ENCODE data around the gene TTF2. TPM values are rescaled to one million over a fixed set of nuclear protein-coding genes. Genes with fewer than 3 reads are reported as not detected.
A peak's percentile ranks its signal among the peaks of the same experiment; 100 is the strongest.

Gene TTF2
- total and polyA plus RNA-seq, 9 of the 15 experiments (the other 6 are each of a cell fraction or from before 2014, with no cell fraction given), result 9.4 to 71.1 (median 42.1) TPM

- no peak for TF ChIP-seq NCOR1 (IDR thresholded peaks at IDR 0.05)
Measured at GRCh38 chr1:117114877-117115276, 54.8 kb downstream of the TTF2 start (continued).

DNA sequence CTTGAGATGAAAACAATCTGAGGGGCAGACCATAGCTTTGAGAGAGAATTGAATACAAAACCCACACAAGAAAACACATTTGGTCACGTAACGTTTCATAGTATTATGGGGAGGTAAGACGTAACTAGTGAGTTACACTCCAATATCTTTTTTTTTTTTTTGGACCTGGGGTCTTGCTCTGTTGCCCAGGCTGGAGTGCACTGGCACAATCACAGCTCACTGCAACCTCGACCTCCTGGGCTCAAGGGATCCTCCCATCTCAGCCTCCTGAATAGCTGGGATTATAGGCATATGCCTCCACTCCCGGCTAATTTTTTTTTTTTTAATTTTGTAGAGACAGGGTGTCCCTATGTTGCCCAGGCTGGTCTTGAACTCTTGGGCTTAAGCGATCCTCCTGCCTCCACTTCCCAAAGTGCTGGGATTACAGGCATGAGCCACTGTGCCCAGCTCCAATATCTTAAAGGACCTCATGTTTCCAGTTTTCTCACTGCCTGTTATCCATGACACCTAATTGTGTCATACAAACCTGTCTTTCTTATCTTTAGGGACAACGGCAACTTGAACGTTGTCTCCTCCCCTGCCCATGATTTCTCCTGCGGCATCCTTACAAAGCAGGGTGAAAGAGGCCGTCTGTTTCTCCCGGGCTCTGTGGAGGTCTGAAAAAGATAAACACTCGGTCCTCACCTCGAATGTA is 56.1 kb downstream of the TTF2 start:
- H3K79me2 ChIP-seq (ENCODE audit: control insufficient read depth, insufficient read depth, low read length), result no peaks in the 10 kb centered on the region
- in situ Hi-C loops (cut with MboI), result no loop called here
- no peak overlapping the region for H3K9ac ChIP-seq (ENCODE audit: insufficient read depth in 1 of 2, low read depth in 2 of 2, low read length in 2 of 2)
- no peak overlapping the region for H3K4me3 ChIP-seq
- WGBS (ENCODE audit: insufficient coverage, low coverage, missing lambda C conversion rate), result 32% methylated on average over 13 of the region's 13 CpGs
- no peak overlapping the region for H3K27ac ChIP-seq (ENCODE audit: extremely low read depth, low read depth, low read length)
- peak in 2 of 4 experiments; percentile 23 to 51 for DNase-seq (ENCODE audit: extremely low read depth in 1 of 4, low spot score in 3 of 4)
- ATAC-seq, result peak; percentile 11; the same call in 1 of the 3 replicates
- no peaks in the 10 kb centered on the region for H3K27me3 ChIP-seq (ENCODE audit: control insufficient read depth in 2 of 2, insufficient read depth in 2 of 2, low read length in 2 of 2)
- H2AFZ ChIP-seq (ENCODE audit: low read depth, low read length), result peak overlapping the region; percentile 26; the same call in 1 of the 2 replicates
- FAIRE-seq, result peak; percentile 6
- H3K9me1 ChIP-seq (ENCODE audit: control insufficient read depth, insufficient read depth, low read length), result no peaks in the 10 kb centered on the region
- POLR2A ChIA-PET, result interaction anchor here (0.6 to 1.2 kb wide), 6 partner anchors 17 to 1792 kb away, joined by 3 to 5 read pairs (median 3); no protein-coding TSS in a partner anchor
- H3K36me3 ChIP-seq (ENCODE audit: control insufficient read depth, insufficient read depth, low read length), result peaks cover 5% of the 10 kb centered on the region; the same call in 1 of the 3 replicates
- H3K9me3 ChIP-seq (replicated peaks; ENCODE audit: control insufficient read depth, insufficient read depth, low read depth, low read length), result no peaks in the 10 kb centered on the region
- H4K20me1 ChIP-seq (replicated peaks; ENCODE audit: control insufficient read depth, insufficient read depth, low read length), result no peaks in the 10 kb centered on the region
- intact Hi-C loops (cut with micrococcal nuclease), result no loop called here
- CTCF ChIA-PET (ENCODE audit: low intra/inter-chr PET ratio), result interaction anchor here (0.7 kb wide), 1 partner anchor 12 kb away, joined by 3 read pairs; no protein-coding TSS in a partner anchor
- BruUV-seq (replicated peaks), result no TSS peak
- peak overlapping the region; percentile 33; the same call in 1 of the 2 replicates for H3K4me2 ChIP-seq (ENCODE audit: insufficient read depth, low read length)
- peaks cover 6 to 17% of the 10 kb centered on the region in 2 experiments; a peak in 4 of 5 replicates for H3K4me1 ChIP-seq (replicated peaks in 1 of 2; ENCODE audit: control insufficient read depth in 2 of 2, insufficient read depth in 2 of 2, low read length in 2 of 2)
- TF ChIP-seq ARID1B (IDR thresholded peaks at IDR 0.05) (peak; percentile 50; the same call in 1 of the 2 replicates), KAT2B (IDR thresholded peaks at IDR 0.05; ENCODE audit: low read depth, low read length) (no peak), ZNF121 (CRISPR knock-in tag; conservative IDR thresholded peaks at IDR 0.05) (peak; percentile 92), TAL1 (IDR thresholded peaks at IDR 0.05) (peak; percentile 49; the same call in 1 of the 2 replicates), PHF21A (IDR thresholded peaks at IDR 0.05; ENCODE audit: borderline replicate concordance, low read depth) (no peak), KLF1 (tag; IDR thresholded peaks at IDR 0.05) (no peak), ZSCAN32 (CRISPR knock-in tag; IDR thresholded peaks at IDR 0.05) (no peak), ETS2 (tag; IDR thresholded peaks at IDR 0.05; ENCODE audit: borderline replicate concordance, poor library complexity, severe bottlenecking) (no peak), E2F6 (IDR thresholded peaks at IDR 0.05; ENCODE audit: borderline replicate concordance in 1 of 2, extremely low read depth in 1 of 2, insufficient read depth in 1 of 2, insufficient read length in 1 of 2, low read depth in 1 of 2, low read length in 1 of 2, poor library complexity in 1 of 2, severe bottlenecking in 1 of 2) (no peak), CBFA2T2 (conservative IDR thresholded peaks at IDR 0.05) (peak; percentile 41), USF1 (CRISPR knock-in tag; IDR thresholded peaks at IDR 0.05) (no peak), FOXJ2 (tag; IDR thresholded peaks at IDR 0.05) (no peak), E2F4 (CRISPR knock-in tag; IDR thresholded peaks at IDR 0.05; ENCODE audit: low read depth) (no peak)

All from K562 (cell line).